T-helper 2 cell treated with Interferon-gamma antibody and Interleukin-4, amounts not matched to agents 100 ng/mL and 5 ng/mL, for 36 hours (primary cell): ENCODE data around the gene TCEANC. TPM values are rescaled to one million over a fixed set of nuclear protein-coding genes. Genes with fewer than 3 reads are reported as not detected.
"Not testable (repeated sequence)": the region's sequence is repeated elsewhere in the genome, so short reads cannot be mapped to it uniquely, and the experiment has no call there.

Experiments
- intact Hi-C: fragments of 100-400 bp; cut with micrococcal nuclease; formaldehyde crosslinking; loops from one replicate; pipeline ENCODE4 v1.15.1; 2023
- total RNA-seq: library from RNA; stranded (reverse); gene quantifications from 2 replicates; pipeline ENCODE4 v1.2.3, GENCODE V29; 2022

The TCEANC gene, protein sequence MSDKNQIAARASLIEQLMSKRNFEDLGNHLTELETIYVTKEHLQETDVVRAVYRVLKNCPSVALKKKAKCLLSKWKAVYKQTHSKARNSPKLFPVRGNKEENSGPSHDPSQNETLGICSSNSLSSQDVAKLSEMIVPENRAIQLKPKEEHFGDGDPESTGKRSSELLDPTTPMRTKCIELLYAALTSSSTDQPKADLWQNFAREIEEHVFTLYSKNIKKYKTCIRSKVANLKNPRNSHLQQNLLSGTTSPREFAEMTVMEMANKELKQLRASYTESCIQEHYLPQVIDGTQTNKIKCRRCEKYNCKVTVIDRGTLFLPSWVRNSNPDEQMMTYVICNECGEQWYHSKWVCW
- total RNA-seq, result 8.4 and 9.9 TPM in 2 replicates

DNA sequence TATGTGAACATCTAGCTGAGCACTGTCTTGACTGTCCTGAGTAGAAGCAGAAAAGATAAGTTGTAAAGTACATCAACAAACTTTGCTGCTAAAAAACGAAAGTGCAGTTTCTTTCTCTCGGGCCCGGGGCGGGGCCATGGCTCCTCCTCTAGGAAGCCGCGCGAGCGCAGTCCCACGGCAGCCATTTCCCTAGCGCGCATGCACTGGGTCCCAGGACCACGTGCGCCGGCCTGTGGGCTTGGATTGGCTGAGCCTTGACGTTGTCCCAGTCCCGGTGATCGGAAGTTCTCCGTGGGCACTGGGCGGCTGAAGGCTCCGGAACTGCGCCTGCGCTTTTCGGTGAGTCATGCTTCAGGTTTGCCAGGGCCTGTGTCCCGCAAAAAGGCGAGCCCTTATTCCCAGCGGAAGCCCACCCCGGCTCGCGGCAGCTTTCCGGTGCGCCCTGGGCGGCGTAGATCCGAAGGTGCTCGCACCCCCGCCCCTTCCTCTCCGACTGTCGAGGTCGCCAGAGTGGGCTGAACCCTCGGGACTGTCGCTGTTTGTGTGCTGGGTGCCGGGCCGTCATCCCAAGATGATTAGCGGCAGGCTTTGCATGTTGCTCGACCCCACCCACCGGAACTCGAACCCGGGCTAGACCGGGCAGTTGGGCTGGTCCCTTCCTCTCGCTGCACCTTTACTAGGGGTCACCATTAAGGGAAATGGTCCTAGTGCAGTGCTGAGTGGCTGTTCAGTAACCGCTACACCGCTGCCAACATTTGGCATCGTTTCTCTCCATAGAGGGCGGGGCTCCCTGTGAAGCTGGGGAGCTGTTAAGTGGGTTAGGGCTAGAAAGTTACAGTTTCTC, at the start of gene TCEANC:
Gene TCEANC, plus strand, starts transcription at position 292 of the 844 bp plus-strand sequence. CDS start 9,368 bp downstream, outside the sequence.
- intact Hi-C loops, result loop anchor here (1.0 to 2.0 kb wide), 9 partner anchors 36 to 702 kb away; partner anchors contain the start of genes GEMIN8, OFD1, RAB9A and TRAPPC2

DNA sequence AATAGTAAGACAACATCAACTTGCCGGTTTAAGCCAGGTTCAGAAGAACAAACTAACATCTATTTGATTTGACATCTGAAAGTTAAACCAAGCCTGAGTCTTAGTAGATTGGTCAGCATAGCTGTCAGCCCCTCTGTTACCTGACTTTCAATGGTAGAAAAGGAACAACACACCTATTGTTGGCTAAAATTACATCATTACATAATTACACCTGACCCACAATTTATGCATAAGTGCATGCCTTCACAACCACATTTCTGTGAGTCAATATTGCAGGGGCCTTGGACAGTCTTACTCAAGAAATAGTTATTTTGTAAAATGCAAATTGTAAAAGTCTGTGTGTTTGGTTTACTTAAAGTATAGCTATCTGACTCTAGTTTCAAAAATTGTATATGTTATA, 47.3 kb upstream of the TCEANC start:
- intact Hi-C loops, result no loop called here

DNA sequence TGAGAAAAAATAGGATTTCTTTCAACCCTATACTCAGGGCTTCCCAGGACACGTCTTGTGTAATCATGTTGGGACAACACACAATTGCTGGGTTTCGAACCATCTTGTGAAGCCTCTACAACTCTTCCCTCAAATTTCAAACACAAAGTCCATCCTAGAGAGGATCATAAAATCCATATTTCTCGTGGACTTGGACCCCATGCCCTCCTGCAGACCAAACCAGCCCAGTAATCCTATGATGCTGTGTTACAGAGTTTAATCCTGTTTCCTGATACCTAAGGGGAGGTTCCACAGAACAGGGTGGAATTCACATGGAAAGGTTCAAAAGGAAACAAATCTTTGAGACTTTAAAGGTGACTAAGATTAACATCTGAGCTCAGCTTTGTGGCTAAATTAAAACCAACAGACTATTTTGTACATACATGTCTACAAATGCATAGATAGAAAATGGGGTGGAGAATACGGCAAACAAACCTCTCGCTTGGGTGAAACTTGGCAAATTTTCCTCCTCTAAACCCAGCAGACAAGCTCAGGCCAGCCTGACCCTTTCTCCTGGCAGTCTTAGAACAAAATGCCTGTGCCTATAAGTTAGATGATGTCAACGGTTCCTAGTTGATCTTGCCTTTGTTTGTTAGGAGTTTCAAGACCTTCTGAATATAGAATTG, 45.5 kb upstream of the TCEANC start:
- intact Hi-C loops, result no loop called here

DNA sequence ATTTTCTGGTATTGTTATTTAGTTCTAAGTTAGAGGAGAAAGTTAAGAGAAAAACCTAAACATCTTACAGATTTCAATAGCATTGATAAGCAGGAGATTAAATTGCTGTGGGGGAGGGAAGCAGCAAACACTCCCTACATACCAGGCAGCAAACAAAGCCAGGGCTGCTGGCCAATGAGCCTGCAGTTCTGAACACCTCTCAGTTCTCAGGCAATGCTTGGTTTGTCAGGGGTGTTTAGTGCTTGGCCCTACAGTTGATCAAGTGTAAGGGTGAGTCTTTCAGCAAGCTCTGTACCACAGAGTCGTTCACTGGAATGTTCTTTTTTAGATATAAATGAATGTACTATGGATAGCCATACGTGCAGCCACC, 45.0 kb upstream of the TCEANC start:
- intact Hi-C loops, result no loop called here

DNA sequence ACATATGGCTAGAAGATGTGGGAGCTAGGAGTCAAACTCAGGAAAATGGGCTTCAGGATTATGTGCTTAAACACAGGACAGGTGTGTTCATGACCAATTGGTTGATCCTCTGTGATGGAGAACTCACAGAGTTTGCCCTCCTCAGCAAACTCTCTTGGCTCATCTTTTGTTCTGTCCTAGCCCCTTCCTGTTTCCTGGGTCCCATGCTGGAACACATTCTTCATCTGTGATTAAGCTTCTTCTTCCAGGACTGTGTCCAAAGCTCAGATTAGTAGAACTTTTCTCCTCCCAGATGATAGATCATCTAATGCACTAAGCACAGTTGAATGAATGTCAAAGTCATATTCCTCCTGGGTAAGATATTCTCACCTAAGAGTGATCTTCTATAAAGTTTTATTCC, 38.8 kb upstream of the TCEANC start:
- intact Hi-C loops, result loop anchor here (2.0 kb wide), 1 partner anchor 39 kb away; the partner anchor contains the start of gene TCEANC

DNA sequence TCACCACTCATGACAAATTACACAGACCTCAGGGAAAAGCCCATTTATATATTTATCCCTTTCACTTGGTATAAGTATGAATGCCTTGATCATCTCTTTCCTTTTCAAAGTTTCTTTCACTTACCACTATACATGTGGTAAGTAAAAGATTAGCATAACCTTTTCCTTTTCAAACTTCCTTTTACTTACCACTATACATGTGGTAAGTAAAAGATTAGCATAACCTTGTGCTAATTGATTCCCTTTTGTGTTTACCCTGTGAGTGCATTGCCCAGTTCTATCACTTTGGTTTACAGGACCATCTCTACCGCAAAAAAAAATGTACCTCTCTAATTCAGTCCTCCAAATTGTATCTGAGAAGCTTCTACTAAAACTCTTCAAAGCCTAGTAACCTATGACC, 32.7 kb upstream of the TCEANC start:
- intact Hi-C loops, result no loop called here

DNA sequence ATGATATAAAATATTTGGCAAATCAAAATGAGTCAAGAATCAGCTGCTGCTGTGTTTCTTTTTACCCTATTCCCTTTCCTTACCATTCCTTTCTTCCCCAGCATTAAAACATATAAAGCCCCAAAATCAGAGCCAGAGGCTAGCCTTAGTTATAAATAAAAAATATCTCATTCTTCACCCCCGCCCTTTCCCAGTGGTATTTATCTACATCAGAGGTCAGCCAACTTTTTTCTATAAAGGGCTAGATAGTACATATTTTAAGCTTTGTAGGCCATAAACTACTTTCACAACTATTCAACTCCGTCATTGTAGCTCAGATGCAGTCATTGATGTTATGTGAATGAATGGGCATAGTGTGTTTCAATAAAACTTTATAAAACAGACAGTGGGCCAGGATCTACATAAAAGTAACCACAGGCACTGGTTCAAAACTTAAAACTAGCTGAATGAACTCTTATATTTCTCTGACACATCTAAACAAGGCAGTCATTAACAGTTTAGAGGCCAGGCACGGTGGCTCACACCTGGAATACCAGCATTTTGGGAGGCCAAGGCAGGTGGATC, 30.5 kb upstream of the TCEANC start:
- intact Hi-C loops, result no loop called here

DNA sequence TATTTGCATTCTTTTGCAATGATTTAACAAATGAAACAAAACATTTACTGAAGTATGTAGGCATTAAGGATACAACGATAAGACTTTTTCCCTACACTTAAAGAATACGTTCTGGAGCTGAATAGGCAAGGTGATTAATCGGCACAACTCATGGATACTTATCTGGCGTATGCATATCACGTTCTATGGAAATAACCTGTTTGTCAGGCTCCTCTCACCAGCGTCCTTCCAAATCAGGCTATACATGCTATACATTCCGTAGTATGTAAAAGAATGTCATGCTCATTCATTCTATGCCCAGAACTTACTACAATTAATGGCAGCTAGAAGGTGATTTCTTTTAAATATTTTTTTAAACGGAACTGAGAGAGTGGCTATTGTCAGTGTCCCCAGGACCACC, 25.6 kb upstream of the TCEANC start:
- intact Hi-C loops, result no loop called here

DNA sequence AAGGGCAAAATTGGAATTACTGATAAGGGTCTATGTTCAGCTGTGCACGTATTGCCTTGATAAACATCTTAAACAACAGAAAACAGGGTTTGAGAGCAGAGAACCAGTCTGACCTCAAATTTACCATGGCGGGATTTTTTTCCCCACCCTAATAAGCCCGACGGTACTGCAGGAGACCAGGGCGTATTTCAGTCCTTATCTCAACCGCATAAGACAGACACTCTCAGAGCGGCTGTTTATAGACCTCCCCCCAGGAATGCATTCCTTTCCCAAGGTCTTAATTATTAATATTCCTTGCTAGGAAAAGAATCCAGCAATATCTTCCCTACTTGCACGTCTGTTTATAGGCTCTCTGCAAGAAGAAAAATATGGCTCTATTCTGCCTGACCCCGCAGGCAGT, 15.7 kb upstream of the TCEANC start:
- intact Hi-C loops, result not testable (repeated sequence)

DNA sequence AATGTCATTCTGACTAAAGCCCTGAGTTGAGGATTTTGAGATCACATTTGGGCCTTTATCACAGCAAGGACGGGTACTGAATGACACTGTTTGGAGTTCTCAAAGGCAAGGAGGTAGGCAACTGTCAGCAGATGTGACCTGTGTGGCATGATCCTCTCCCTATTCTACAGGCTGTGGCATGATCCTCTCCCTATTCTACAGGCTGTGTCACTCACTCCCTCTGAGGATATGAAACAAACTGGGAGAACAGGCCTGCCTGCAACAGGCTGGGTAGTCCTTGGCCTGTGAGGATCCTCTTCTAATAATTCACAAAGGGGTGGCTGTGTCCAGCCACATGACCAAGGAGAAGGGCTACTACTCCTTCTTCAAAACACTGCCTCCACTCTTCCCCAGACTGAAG, 14.9 kb upstream of the TCEANC start:
- intact Hi-C loops, result no loop called here

DNA sequence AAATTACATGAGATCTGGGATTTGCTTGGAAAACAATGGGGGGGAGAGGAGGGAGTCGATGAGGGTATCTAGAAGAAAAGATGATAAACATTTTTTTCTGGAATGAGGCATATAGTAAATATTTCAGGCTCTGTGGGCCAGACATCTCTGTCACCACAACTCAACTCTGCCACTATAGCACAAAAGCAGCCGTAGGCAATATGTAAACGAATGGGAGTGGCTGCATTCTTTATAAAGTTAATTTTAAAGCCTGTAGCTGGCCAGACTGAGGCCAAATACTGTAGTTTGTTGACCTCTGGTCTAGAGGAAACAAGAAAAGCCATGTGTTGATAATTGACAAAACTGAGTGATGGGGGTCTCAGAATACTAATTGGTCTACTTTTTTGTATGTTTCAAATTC, 14.1 kb upstream of the TCEANC start:
- intact Hi-C loops, result no loop called here

DNA sequence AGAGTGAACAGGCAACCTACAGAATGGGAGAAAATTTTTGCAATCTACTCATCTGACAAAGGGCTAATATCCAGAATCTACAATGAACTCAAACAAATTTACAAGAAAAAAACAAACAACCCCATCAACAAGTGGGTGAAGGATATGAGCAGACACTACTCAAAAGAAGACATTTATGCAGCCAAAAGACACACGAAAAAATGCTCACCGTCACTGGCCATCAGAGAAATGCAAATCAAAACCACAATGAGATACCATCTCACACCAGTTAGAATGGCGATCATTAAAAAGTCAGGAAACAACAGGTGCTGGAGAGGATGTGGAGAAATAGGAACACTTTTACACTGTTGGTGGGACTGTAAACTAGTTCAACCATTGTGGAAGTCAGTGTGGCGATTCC, 11.3 kb upstream of the TCEANC start:
- intact Hi-C loops, result not testable (repeated sequence)

DNA sequence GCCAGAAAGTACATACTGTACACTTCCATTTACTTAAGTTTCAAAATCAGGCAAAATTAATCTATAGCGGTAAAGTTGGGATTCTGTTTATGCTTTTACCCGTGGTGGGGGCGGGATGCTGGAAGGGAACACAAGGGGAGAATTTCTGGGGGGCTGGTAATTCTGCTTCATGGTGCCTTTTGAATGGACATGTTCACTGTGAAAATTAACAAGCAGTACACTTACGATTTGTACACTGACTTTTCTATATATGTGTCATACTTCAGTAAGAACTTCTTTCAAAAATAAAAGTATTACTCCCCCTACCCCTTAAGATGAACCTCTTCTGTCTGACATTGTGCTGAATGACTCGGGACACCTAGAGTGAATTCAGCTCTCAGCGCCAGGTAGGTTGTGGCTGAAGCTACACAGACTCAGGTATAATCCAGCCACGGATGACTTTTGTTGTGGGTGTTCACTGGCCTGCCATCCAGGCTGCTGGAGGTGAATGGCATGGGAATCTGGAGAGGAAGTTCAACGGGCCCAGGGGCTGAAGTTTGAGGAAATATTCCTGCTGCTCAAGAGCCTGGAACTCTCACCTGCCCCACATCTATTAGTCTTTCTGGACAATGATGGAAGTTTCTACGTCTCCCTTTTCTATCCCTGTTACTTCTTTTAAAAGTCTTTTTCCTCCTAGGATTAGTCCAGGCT, 7.3 kb upstream of the TCEANC start:
- intact Hi-C loops, result no loop called here

DNA sequence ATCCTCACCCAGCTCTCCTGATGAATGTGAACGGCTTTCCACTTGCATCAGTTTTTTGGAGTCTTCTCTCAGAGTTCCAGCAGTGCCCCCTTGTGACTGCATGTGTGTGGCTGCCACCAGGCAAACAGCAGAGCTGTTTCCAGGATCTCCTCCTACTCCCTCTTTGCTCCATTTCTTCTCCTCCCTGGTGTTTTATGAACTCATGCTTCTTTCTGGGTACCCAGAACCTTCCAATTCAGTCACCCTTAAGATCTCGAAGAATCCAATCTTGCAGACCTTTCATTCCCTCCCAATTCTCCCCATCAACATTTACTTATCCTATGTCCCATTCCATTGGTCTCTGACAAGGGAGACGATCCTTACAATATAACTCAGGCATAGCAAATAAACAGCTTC, 6.8 kb upstream of the TCEANC start:
- intact Hi-C loops, result no loop called here

DNA sequence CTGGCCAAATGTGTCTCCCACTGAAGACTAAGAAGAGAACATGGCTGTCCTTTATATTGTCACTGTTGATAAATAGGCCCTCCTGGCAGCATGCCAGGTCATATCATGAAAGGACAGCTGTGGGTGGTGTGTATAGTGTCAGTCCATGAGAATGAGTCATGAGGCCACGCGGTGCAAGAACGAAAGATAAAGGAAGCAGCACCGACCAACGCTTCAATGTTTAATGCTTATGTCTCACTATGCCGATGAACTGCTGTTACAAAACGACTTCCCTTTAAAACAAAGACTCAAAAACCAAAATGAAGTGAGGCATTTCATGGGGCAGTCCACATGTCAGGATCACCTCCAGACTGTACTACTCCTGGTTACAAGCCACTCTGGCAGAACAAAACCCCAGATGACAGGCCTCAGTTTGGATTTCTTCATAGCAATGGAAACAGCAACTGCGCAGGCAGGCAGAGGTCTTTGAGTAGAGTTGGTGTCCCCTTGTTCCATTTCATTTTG, 5.2 kb upstream of the TCEANC start:
- intact Hi-C loops, result no loop called here

DNA sequence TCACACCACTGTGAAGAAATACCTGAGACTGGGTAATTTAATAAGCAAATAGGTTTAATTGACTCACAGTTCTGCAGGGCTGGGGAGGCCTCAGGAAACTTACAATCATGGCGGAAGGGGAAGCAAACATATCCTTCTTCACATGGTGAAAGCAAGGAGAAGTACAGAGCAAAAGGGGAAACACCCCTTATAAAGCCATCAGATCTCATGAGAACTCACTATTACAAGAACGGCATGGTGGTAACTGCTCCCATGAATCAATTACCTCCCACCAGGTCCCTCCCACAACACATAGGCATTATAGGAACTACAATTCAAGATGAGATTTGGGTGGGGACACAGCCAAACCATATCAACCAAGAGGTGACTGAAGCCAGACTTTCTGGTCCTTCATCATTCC, 4.6 kb upstream of the TCEANC start:
- intact Hi-C loops, result not testable (repeated sequence)

DNA sequence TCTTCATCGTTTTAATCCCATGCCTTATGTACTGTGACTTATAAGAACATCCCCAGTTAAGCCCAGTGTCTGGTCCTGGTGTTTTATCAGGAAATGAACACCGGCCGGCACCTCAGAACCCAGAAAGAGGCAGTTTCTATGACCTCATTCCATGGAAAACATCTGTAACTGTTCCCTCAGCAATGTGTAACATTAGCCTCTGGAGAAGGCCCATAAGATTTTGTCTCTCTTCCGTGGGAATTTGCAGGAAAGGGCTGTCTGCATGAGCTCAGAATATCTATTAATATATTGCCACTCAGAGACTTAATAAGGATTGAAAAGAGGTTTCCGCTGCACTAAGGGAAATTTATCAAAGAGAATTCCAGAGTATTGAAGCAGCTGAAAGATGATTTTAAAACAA, 3.1 kb upstream of the TCEANC start:
- intact Hi-C loops, result no loop called here

DNA sequence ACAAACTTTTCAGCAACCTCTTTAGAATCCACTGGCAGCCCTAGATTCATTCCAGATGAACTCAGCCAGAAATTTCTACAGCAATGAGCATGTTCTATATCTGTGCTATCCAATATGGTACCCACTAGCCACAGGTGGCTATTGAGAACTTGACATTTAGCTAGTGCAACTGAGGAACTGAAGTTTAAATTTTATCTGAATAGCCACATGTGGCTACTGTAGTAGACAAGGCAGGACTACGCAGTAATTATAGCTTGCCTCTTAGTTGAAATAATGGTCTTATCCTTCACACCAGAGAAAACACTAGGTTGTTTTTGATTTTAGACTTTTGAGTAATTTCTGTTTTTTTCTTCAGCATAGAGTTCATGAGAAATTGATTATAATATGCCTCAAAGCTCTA, 2.6 kb upstream of the TCEANC start:
- intact Hi-C loops, result no loop called here

DNA sequence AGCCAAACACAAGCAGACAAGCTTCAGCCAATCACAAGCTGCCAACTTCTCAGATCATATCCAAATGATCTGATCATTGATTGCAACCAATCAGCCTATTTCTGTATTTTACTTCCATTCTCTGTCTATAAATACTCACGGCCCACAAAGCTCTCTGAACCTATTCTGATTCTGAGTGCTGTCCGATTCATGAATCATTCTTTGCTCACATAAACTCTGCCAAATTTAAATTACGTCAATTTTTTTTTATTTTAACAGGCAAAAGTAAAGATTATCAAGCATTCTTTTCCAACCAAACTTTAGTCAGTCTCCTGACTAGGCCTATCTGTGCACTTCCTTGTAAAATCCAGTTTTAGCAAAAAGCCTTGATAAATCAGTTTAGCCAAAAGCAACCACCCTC, 1.8 kb upstream of the TCEANC start:
- intact Hi-C loops, result no loop called here

DNA sequence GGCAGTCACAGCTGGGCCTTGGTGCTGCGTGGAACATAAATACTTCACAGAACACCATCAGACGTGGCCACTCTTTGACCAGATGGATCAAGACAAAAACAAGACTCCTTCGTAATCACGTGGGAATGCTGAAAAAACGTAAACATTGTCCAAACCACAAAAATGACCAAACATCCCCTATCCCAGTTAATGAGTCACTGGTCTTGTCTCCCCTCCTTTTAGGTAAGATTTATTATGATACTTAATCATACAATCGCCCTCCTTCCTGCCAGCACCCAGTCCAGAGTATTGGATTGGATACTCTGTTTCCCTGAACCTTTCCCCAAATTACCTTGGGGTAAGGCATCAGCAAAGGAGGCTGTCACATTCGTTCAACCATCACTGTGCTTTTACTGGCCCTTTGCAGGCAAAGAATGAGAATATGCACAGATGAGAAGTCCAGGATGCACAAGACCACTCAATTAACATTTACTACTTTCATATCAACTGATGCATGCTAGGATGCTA, 601 bp upstream of the TCEANC start:
- intact Hi-C loops, result loop anchor here (2.0 kb wide), 7 partner anchors 36 to 702 kb away; partner anchors contain the start of gene RAB9A

DNA sequence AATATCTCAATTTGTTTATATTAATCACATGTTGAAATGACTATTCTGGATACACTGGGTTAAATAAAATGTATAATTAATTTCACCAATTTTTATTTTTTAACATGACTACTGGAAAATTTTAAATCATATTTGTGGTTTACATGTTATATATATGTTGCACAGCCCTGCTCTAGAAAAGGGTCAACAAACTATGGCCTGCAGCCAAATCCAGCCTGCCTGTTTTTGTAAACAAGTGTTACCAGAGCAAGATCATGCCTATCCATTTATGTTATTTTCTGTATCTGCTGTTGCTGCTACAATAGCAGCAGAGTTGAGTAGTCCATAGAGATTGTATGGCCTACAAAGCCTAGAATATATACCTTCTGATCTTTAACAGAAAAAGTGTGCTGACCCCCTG, 1.2 kb downstream of the TCEANC start:
- intact Hi-C loops, result no loop called here
